Stimulated activated CD4-positive, alpha-beta T cell treated with anti-CD3 and anti-CD28 coated beads, Interleukin-1b, Interleukin-23, amount 100 ng/mL, for 4 hours (primary cell): ENCODE measurements around the gene SOX15.
"Not testable (repeated sequence)": the region's sequence is repeated elsewhere in the genome, so short reads cannot be mapped to it uniquely, and the experiment has no call there.

Source experiments
- DNase-seq, 2 donors: peaks; one replicate each; pipeline ENCODE4 v3.0.0-alpha.2; 2020; ENCODE audit warnings: low read depth in 2 of 2

SOX15 gene

GRCh38 chr17:7589891-7590691 lies at the start of gene SOX15:
SOX15 (minus strand) TSS chr17:7590094; CDS start chr17:7589676, 418 bp downstream.
- DNase-seq, result no peak

- DNase-seq, result no peak
These were observed 46.3 kb upstream of the SOX15 start for GRCh38 chr17:7636163-7636562.

GRCh38 chr17:7634384-7634783 lies 44.5 kb upstream of the SOX15 start:
- no peak for DNase-seq

GRCh38 chr17:7633093-7633492 lies 43.2 kb upstream of the SOX15 start:
- no peak for DNase-seq

GRCh38 chr17:7632492-7632894 lies 42.6 kb upstream of the SOX15 start:
- DNase-seq, result no peak

- no peak for DNase-seq
These were observed 41.8 kb upstream of the SOX15 start for GRCh38 chr17:7631398-7632380.

GRCh38 chr17:7629939-7630571 lies 40.2 kb upstream of the SOX15 start, which contains the start of gene SHBG:
SHBG (plus strand) TSS chr17:7630135; CDS start chr17:7630173, 38 bp downstream.
- no peak for DNase-seq

- DNase-seq, result peak; percentile 74 to 78
These were observed 37.6 kb upstream of the SOX15 start, which contains the start of gene SAT2 for GRCh38 chr17:7627250-7628121. SAT2 (minus strand) TSS chr17:7627821; CDS start chr17:7627635, 186 bp downstream.

- DNase-seq, result no peak
These were observed 37.0 kb upstream of the SOX15 start for GRCh38 chr17:7626956-7627249.

GRCh38 chr17:7626307-7626706 lies 36.4 kb upstream of the SOX15 start:
- no peak for DNase-seq

GRCh38 chr17:7625749-7626148 lies 35.9 kb upstream of the SOX15 start:
- DNase-seq, result not testable (repeated sequence)

- DNase-seq, result no peak
These were observed 33.8 kb upstream of the SOX15 start for GRCh38 chr17:7623661-7624060.

GRCh38 chr17:7620835-7621234 lies 30.9 kb upstream of the SOX15 start:
- no peak for DNase-seq

- DNase-seq, result no peak
These were observed 28.7 kb upstream of the SOX15 start for GRCh38 chr17:7618608-7619007.

GRCh38 chr17:7615265-7615747 lies 25.4 kb upstream of the SOX15 start:
- DNase-seq, result no peak

- DNase-seq, result peak; percentile 97 to 98
These were observed 24.8 kb upstream of the SOX15 start, which contains the start of gene FXR2 for GRCh38 chr17:7614425-7615264. FXR2 (minus strand) TSS chr17:7614897; CDS start chr17:7614532, 365 bp downstream.

GRCh38 chr17:7613769-7614424 lies 24.0 kb upstream of the SOX15 start:
- no peak for DNase-seq

GRCh38 chr17:7612294-7612640 lies 22.4 kb upstream of the SOX15 start:
- DNase-seq, result no peak

GRCh38 chr17:7611635-7612293 lies 21.9 kb upstream of the SOX15 start:
- no peak for DNase-seq
